Astrocyte (in vitro differentiated cells and primary cell): ENCODE data around the gene ALDH1A2. TPM values are rescaled to one million over a fixed set of nuclear protein-coding genes. Genes with fewer than 3 reads are reported as not detected.

Experiments
- DNase-seq: peaks from one replicate; pipeline ENCODE4 v3.0.0-alpha.2; 2010; ENCODE audit warnings: low read depth
- FAIRE-seq: peaks from 2 replicates; lab custom pipeline; 2011; peaks lifted over from hg19 to GRCh38; lab: Jason Lieb, UNC
- H2AFZ ChIP-seq: 2 replicates; pipeline ENCODE4 v1.6.0; 2012; ENCODE audit warnings: low read depth, low read length, inconsistent platforms
- H3K27ac ChIP-seq: 2 replicates; pipeline ENCODE4 v1.5.1; 2011; ENCODE audit warnings: low read depth, low read length, inconsistent platforms
- H3K27me3 ChIP-seq: 2 replicates; pipeline ENCODE4 v1.6.0; 2011; ENCODE audit warnings: low read length, inconsistent platforms; ENCODE audit not compliant: insufficient read depth
- H3K36me3 ChIP-seq: 2 replicates; pipeline ENCODE4 v1.5.1; 2011; ENCODE audit warnings: low read length, inconsistent platforms; ENCODE audit not compliant: insufficient read depth
- H3K4me1 ChIP-seq: 2 replicates; pipeline ENCODE4 v1.5.1; 2011; ENCODE audit warnings: low read length, inconsistent platforms; ENCODE audit not compliant: insufficient read depth
- H3K4me2 ChIP-seq: 2 replicates; pipeline ENCODE4 v1.6.0; 2012; ENCODE audit warnings: low read length, inconsistent platforms
- H3K4me3 ChIP-seq: 2 replicates; pipeline ENCODE4 v1.5.1; 2011; ENCODE audit warnings: low read depth, mild to moderate bottlenecking, low read length, inconsistent platforms; ENCODE audit not compliant: insufficient read depth
- H3K79me2 ChIP-seq: 2 replicates; pipeline ENCODE4 v1.6.0; 2012; ENCODE audit warnings: mild to moderate bottlenecking, low read length, inconsistent platforms; ENCODE audit not compliant: insufficient read depth
- H3K9ac ChIP-seq: 2 replicates; pipeline ENCODE4 v1.6.0; 2012; ENCODE audit warnings: mild to moderate bottlenecking, low read length, inconsistent platforms
- H3K9me3 ChIP-seq: 2 replicates; pipeline ENCODE4 v1.5.1; 2012; ENCODE audit warnings: low read depth, mild to moderate bottlenecking, low read length, inconsistent platforms; ENCODE audit not compliant: insufficient read depth
- H4K20me1 ChIP-seq: 2 replicates; pipeline ENCODE4 v1.6.0; 2012; ENCODE audit warnings: low read length, inconsistent platforms; ENCODE audit not compliant: insufficient read depth
- H3K27ac Mint-ChIP-seq: one replicate; pipeline ENCODE4 v1.8.0; 2021; ENCODE audit warnings: mild to moderate bottlenecking, mixed read lengths; ENCODE audit not compliant: unreplicated experiment
- H3K27me3 Mint-ChIP-seq: one replicate; pipeline ENCODE4 v1.8.0; 2021; ENCODE audit warnings: low read depth, mixed read lengths; ENCODE audit not compliant: unreplicated experiment
- H3K36me3 Mint-ChIP-seq: one replicate; pipeline ENCODE4 v1.8.0; 2021; ENCODE audit warnings: low read depth, mixed read lengths; ENCODE audit not compliant: unreplicated experiment
- H3K4me1 Mint-ChIP-seq: one replicate; pipeline ENCODE4 v1.8.0; 2021; ENCODE audit warnings: low read depth, mixed read lengths; ENCODE audit not compliant: unreplicated experiment
- H3K4me3 Mint-ChIP-seq: one replicate; pipeline ENCODE4 v1.8.0; 2021; ENCODE audit warnings: mild to moderate bottlenecking, moderate library complexity, mixed read lengths; ENCODE audit not compliant: unreplicated experiment
- H3K9me3 Mint-ChIP-seq: one replicate; pipeline ENCODE4 v1.8.0; 2021; ENCODE audit warnings: mild to moderate bottlenecking, mixed read lengths; ENCODE audit not compliant: unreplicated experiment
- CTCF ChIP-seq: IDR thresholded peaks from 2 replicates; pipeline ENCODE4 v1.5.1; 2011; ENCODE audit warnings: low read depth, mild to moderate bottlenecking, inconsistent platforms, low read length, moderate library complexity; ENCODE audit not compliant: insufficient read depth
- EZH2 ChIP-seq: IDR thresholded peaks from 2 replicates; pipeline ENCODE4 v1.6.1; 2012; ENCODE audit warnings: mild to moderate bottlenecking, low read length, inconsistent platforms; ENCODE audit not compliant: insufficient read depth
- total RNA-seq: library from RNA; stranded (reverse); gene quantifications from 2 replicates; pipeline ENCODE4 v1.2.1, GENCODE V29; 2021

The ALDH1A2 gene
- total RNA-seq, 1 donor from 2014 or later, result 0.98 TPM

- H3K27me3 Mint-ChIP-seq, result peaks cover 16% of the 10 kb centered on the region
Observed at GRCh38 chr15:58026552-58026951, 39.0 kb downstream of the ALDH1A2 start.

GRCh38 chr15:58026051-58026450 lies 39.5 kb downstream of the ALDH1A2 start:
- Mint-ChIP-seq H3K4me3 (no peak overlapping the region), H3K9me3 (peaks cover 35% of the 10 kb centered on the region), H3K27ac (no peak overlapping the region), H3K4me1 (no peaks in the 10 kb centered on the region), H3K36me3 (peaks cover 8% of the 10 kb centered on the region), H3K27me3 (peaks cover 16% of the 10 kb centered on the region)
- no peaks in the 10 kb centered on the region for H3K36me3 ChIP-seq
- no peaks in the 10 kb centered on the region for H4K20me1 ChIP-seq
- H3K79me2 ChIP-seq, result no peaks in the 10 kb centered on the region
- no peak overlapping the region for H2AFZ ChIP-seq
- H3K9me3 ChIP-seq, result peaks cover 18% of the 10 kb centered on the region
- TF ChIP-seq EZH2, result no peak
- TF ChIP-seq CTCF, result no peak
- H3K4me2 ChIP-seq, result no peak overlapping the region
- H3K27me3 ChIP-seq, result no peaks in the 10 kb centered on the region
- FAIRE-seq (no peak), DNase-seq (no peak)
- H3K4me3 ChIP-seq, result no peak overlapping the region
- H3K4me1 ChIP-seq, result no peaks in the 10 kb centered on the region
- no peak overlapping the region for H3K9ac ChIP-seq
- H3K27ac ChIP-seq, result no peak overlapping the region

More at GRCh38 chr15:58026552-58026951, 39.0 kb downstream of the ALDH1A2 start:
- no peak overlapping the region for H3K9ac ChIP-seq
- H3K4me2 ChIP-seq, result no peak overlapping the region
- DNase-seq (no peak), FAIRE-seq (no peak)
- no peaks in the 10 kb centered on the region for H3K79me2 ChIP-seq
- H3K36me3 Mint-ChIP-seq, result peaks cover 8% of the 10 kb centered on the region
- H3K9me3 ChIP-seq, result peaks cover 18% of the 10 kb centered on the region
- no peak overlapping the region for H3K27ac Mint-ChIP-seq
- H3K9me3 Mint-ChIP-seq, result peaks cover 35% of the 10 kb centered on the region
- H2AFZ ChIP-seq, result no peak overlapping the region
- H3K4me3 ChIP-seq, result no peak overlapping the region
- TF ChIP-seq CTCF, result no peak
- TF ChIP-seq EZH2, result no peak
- H3K27me3 ChIP-seq, result no peaks in the 10 kb centered on the region
- no peaks in the 10 kb centered on the region for H3K36me3 ChIP-seq
- no peaks in the 10 kb centered on the region for H3K4me1 Mint-ChIP-seq
- H4K20me1 ChIP-seq, result no peaks in the 10 kb centered on the region
- no peak overlapping the region for H3K27ac ChIP-seq
- H3K4me3 Mint-ChIP-seq, result no peak overlapping the region
- no peaks in the 10 kb centered on the region for H3K4me1 ChIP-seq

- no peak for DNase-seq
- H3K79me2 ChIP-seq, result no peaks in the 10 kb centered on the region
- H3K4me1 ChIP-seq, result no peaks in the 10 kb centered on the region
- Mint-ChIP-seq H3K27me3 (peaks cover 4% of the 10 kb centered on the region), H3K9me3 (peaks cover 17% of the 10 kb centered on the region), H3K4me1 (peaks cover 13% of the 10 kb centered on the region), H3K27ac (no peak overlapping the region), H3K4me3 (no peak overlapping the region), H3K36me3 (peaks cover 2% of the 10 kb centered on the region)
- no peak for FAIRE-seq
- no peak overlapping the region for H3K4me2 ChIP-seq
- H3K27me3 ChIP-seq, result no peaks in the 10 kb centered on the region
- TF ChIP-seq CTCF (no peak), EZH2 (no peak)
- no peak overlapping the region for H3K9ac ChIP-seq
- no peak overlapping the region for H3K27ac ChIP-seq
- no peak overlapping the region for H3K4me3 ChIP-seq
- H3K36me3 ChIP-seq, result no peaks in the 10 kb centered on the region
- H2AFZ ChIP-seq, result no peak overlapping the region
- peaks cover 15% of the 10 kb centered on the region for H3K9me3 ChIP-seq
- no peaks in the 10 kb centered on the region for H4K20me1 ChIP-seq
Observed at GRCh38 chr15:58021332-58022230, 43.9 kb downstream of the ALDH1A2 start.
